T-helper 2 cell (primary cell): ENCODE measurements around the gene CELSR1.

Experiments used
- DNase-seq, 5 experiments: peaks; one replicate each; pipeline versions ENCODE4 v3.0.0 to v3.0.0-alpha.2; 2012 to 2022

CELSR1 gene

GRCh38 chr22:46392137-46392844 lies 145.1 kb downstream of the CELSR1 start:
- DNase-seq = no peak

- DNase-seq = no peak
Measured at GRCh38 chr22:46391486-46392136, 145.8 kb downstream of the CELSR1 start.

GRCh38 chr22:46390652-46391301 lies 146.6 kb downstream of the CELSR1 start:
- DNase-seq = no peak

- DNase-seq = no peak
Measured at GRCh38 chr22:46390105-46390651, 147.2 kb downstream of the CELSR1 start.

- no peak for DNase-seq
Measured at GRCh38 chr22:46389081-46389480, 148.3 kb downstream of the CELSR1 start.

GRCh38 chr22:46388647-46389046 lies 148.8 kb downstream of the CELSR1 start:
- no peak for DNase-seq

GRCh38 chr22:46387748-46388147 lies 149.7 kb downstream of the CELSR1 start:
- no peak for DNase-seq

GRCh38 chr22:46386312-46386711 lies 151.1 kb downstream of the CELSR1 start:
- DNase-seq = no peak

GRCh38 chr22:46382524-46382923 lies 154.9 kb downstream of the CELSR1 start:
- DNase-seq = no peak

GRCh38 chr22:46381731-46382130 lies 155.7 kb downstream of the CELSR1 start:
- no peak for DNase-seq

- no peak for DNase-seq
Measured at GRCh38 chr22:46381142-46381541, 156.3 kb downstream of the CELSR1 start.

- DNase-seq = no peak
Measured at GRCh38 chr22:46380581-46380980, 156.8 kb downstream of the CELSR1 start.

- DNase-seq = no peak
Measured at GRCh38 chr22:46380069-46380468, 157.4 kb downstream of the CELSR1 start.

- no peak for DNase-seq
Measured at GRCh38 chr22:46379066-46379930, 158.1 kb downstream of the CELSR1 start.

GRCh38 chr22:46378426-46379065 lies 158.9 kb downstream of the CELSR1 start:
- no peak for DNase-seq

- no peak for DNase-seq
Measured at GRCh38 chr22:46377525-46378425, 159.6 kb downstream of the CELSR1 start.

- no peak for DNase-seq
Measured at GRCh38 chr22:46376908-46377524, 160.4 kb downstream of the CELSR1 start.

- DNase-seq = no peak
Measured at GRCh38 chr22:46376111-46376510, 161.3 kb downstream of the CELSR1 start.

GRCh38 chr22:46374663-46375474 lies 162.6 kb downstream of the CELSR1 start:
- DNase-seq = no peak
